K562 (cell line): Measurements from ENCODE around the gene ACRBP. TPM values are rescaled to one million over a fixed set of nuclear protein-coding genes. Genes with fewer than 3 reads are reported as not detected.

ENCODE experiments used
- ARID1B ChIP-seq: fragments of 450-650 bp; IDR thresholded peaks from 2 replicates; pipeline ENCODE4 v1.6.1; 2016; ENCODE audit warnings: antibody characterized with exemption, mild to moderate bottlenecking, inconsistent platforms
- BRCA1 ChIP-seq, 2 experiments: fragments of 450-650 bp in 1 of 2; sonication (generic) in 1 of 2; formaldehyde crosslinking in 1 of 2; IDR thresholded peaks; 2 replicates each; pipeline versions ENCODE4 v1.5.0 to v1.6.1; 2017 to 2020; ENCODE audit warnings: mild to moderate bottlenecking in 1 of 2, missing genetic modification reagents in 1 of 2
- CHD1 ChIP-seq: fragments of 200-600 bp; sonication (generic); IDR thresholded peaks from one replicate; pipeline ENCODE4 v1.6.1; 2012; ENCODE audit warnings: mild to moderate bottlenecking, moderate library complexity, low read length, inconsistent platforms
- DPF2 ChIP-seq: fragments of 450-650 bp; IDR thresholded peaks from 2 replicates; pipeline ENCODE4 v1.6.1; 2016
- ERF ChIP-seq: fragments of 450-650 bp; formaldehyde crosslinking; IDR thresholded peaks from 2 replicates; pipeline ENCODE4 v1.4.0; 2020; ENCODE audit warnings: mild to moderate bottlenecking, mixed read lengths
- ETV5 ChIP-seq: sonication (generic); formaldehyde crosslinking; IDR thresholded peaks from 2 replicates; pipeline ENCODE4 v1.4.0; 2020; ENCODE audit warnings: low read depth, mild to moderate bottlenecking, missing genetic modification reagents
- JUND ChIP-seq, 2 experiments: IDR thresholded peaks; 2 replicates in 1 of 2; 3 replicates in 1 of 2; pipeline ENCODE4 v1.6.1; 2011; ENCODE audit warnings: borderline replicate concordance in 2 of 2, low read depth in 2 of 2, low read length in 2 of 2, improper control_type of control experiment in 1 of 2, missing biosample characterization in 1 of 2, missing genetic modification characterization in 1 of 2, missing genetic modification reagents in 1 of 2
- LEF1 ChIP-seq: fragments of 450-650 bp; IDR thresholded peaks from 2 replicates; pipeline ENCODE4 v1.6.1; 2016; ENCODE audit warnings: mild to moderate bottlenecking
- MEIS2 ChIP-seq: fragments of 450-650 bp; IDR thresholded peaks from 2 replicates; pipeline ENCODE4 v1.6.1; 2014; ENCODE audit warnings: mild to moderate bottlenecking; ENCODE audit not compliant: partially characterized antibody
- POLR2A ChIP-seq: fragments of 450-650 bp; conservative IDR thresholded peaks from 2 replicates; pipeline ENCODE4 v1.6.1; 2016
- POLR2G ChIP-seq: fragments of 200-400 bp; formaldehyde crosslinking; IDR thresholded peaks from 2 replicates; pipeline ENCODE4 v1.6.1; 2017; ENCODE audit warnings: low read depth, mild to moderate bottlenecking, antibody characterized with exemption, low read length, moderate library complexity
- POLR2H ChIP-seq: IDR thresholded peaks from 2 replicates; pipeline ENCODE4 v1.6.1; 2016; ENCODE audit warnings: missing genetic modification characterization, low read depth, mild to moderate bottlenecking, control low read depth, missing compliant biosample characterization, moderate library complexity
- PYGO2 ChIP-seq: fragments of 450-650 bp; IDR thresholded peaks from 2 replicates; pipeline ENCODE4 v1.6.1; 2016; ENCODE audit warnings: mild to moderate bottlenecking, missing genetic modification characterization, moderate library complexity, missing compliant biosample characterization
- SETDB1 ChIP-seq: IDR thresholded peaks from one replicate; pipeline ENCODE4 v1.6.1; 2012; ENCODE audit warnings: low read length, control low read depth, inconsistent platforms
- SUPT5H ChIP-seq: fragments of 450-650 bp; IDR thresholded peaks from 2 replicates; pipeline ENCODE4 v1.6.1; 2016
- YBX1 ChIP-seq: fragments of 450-650 bp; IDR thresholded peaks from 2 replicates; pipeline ENCODE4 v1.7.1; 2016; ENCODE audit warnings: mild to moderate bottlenecking
- ZBTB17 ChIP-seq: fragments of 450-650 bp; formaldehyde crosslinking; IDR thresholded peaks from 2 replicates; pipeline ENCODE4 v1.4.0; 2020; ENCODE audit warnings: mild to moderate bottlenecking
- ZNF212 ChIP-seq: fragments of 450-650 bp; formaldehyde crosslinking; IDR thresholded peaks from 2 replicates; pipeline ENCODE4 v1.4.0; 2020; ENCODE audit warnings: mild to moderate bottlenecking
- ZNF507 ChIP-seq: conservative IDR thresholded peaks from 2 replicates; pipeline ENCODE4 v1.6.1; 2017; ENCODE audit warnings: missing genetic modification characterization, missing compliant biosample characterization
- polyA plus RNA-seq, 8 experiments: library from polyadenylated mRNA; depleted of rRNA in 4 of 8; stranded (reverse) in 5 of 8; unstranded in 3 of 8; fragments of >200 nt; fragmentation: Nextera tagmentation in 2 of 8; fragmentation: Illumina TruSeq in 1 of 8; extraction: Ambion mirVana in 2 of 8; extraction: Trizol in 1 of 8; gene quantifications; 2 replicates each; pipeline versions ENCODE4 v1.2.1 to v1.2.3, GENCODE V29; 2011 to 2014; ENCODE audit warnings: inconsistent platforms in 1 of 8, missing spikeins in 1 of 8
- total RNA-seq, 7 experiments: library from RNA; depleted of rRNA in 6 of 7; stranded (reverse); fragments of >200 nt in 6 of 7; fragmentation: Illumina TruSeq in 2 of 7; extraction: Trizol in 2 of 7; gene quantifications; 2 replicates each; pipeline versions ENCODE4 v1.2.1 to v1.2.3, GENCODE V29; 2011 to 2021; ENCODE audit warnings: low replicate concordance in 1 of 7
- TF ChIP-seq, protein P1 (sequence below): fragments of 450-650 bp; formaldehyde crosslinking; IDR thresholded peaks from 2 replicates; pipeline ENCODE4 v1.4.0; 2022; ENCODE audit warnings: mild to moderate bottlenecking, moderate library complexity
- TF ChIP-seq, protein P2 (sequence below): fragments of 250-450 bp; sonication (Bioruptor Pico); IDR thresholded peaks from 2 replicates; pipeline ENCODE4 v1.9.0; 2021; ENCODE audit warnings: mild to moderate bottlenecking, inconsistent platforms
- TF ChIP-seq, protein P3 (sequence below): fragments of 450-650 bp; formaldehyde crosslinking; IDR thresholded peaks from 2 replicates; pipeline ENCODE4 v1.4.0; 2020; ENCODE audit warnings: mild to moderate bottlenecking, moderate library complexity
- TF ChIP-seq, protein P4 (sequence below): fragments of 450-650 bp; formaldehyde crosslinking; IDR thresholded peaks from 2 replicates; pipeline ENCODE4 v1.4.0; 2022; ENCODE audit warnings: missing genetic modification characterization

Gene ACRBP
- total and polyA plus RNA-seq, 9 of the 15 experiments (the other 6 are each of a cell fraction or from before 2014, with no cell fraction given): 3.1 to 31.8 (median 8.4) TPM

DNA sequence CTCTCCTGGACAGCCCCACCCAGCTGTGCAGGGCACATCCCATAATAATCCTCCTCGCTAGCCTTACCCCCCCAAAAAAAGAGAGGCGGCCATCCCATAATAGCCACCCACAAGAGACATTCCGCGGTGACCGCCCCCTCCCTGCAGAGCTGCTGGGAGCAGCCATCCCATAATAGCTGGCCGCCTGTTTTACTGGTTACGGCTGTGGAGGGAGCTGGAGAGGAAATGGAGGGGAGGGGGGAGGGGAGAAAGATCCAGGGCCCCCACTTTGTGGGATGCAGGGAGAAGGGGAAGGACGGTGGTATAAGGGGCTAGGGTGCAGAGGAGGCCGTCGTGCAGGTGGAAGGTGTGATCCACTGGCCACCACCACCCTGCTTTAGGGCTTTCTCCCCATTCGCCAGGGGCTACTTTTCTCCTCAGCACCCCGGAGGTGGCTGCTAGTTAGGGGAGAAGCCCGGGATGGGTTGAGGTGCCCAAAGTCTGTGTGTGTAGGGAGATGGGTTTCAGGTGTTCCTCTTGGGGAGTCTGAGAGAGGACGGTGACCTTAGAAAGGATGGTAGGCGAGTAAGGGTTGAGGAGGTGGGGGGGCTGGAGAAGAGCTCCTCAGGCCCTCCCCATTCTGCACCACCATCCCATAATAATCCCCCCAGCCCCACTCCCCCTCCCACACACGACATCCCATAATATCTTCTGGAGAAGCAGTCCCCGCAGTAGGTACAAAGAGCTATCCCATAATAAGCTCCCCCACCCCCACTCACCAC, 34.0 kb downstream of the ACRBP start (continued):
- TF ChIP-seq BRCA1 (IDR thresholded peaks at IDR 0.05) (no peak), BRCA1 (CRISPR knock-in tag; IDR thresholded peaks at IDR 0.05) (no peak), ZNF212 (CRISPR knock-in tag) (no peak), DPF2 (peak; percentile 78), POLR2G (0 out of 2 replicates have a peak, but pooled peaks have one; percentile 42), SUPT5H (peak; percentile 65), LEF1 (peak; percentile 63), ZNF507 (tag) (no peak), POLR2A (peak; percentile 60), SETDB1 (no peak), ETV5 (no peak), ZBTB17 (CRISPR knock-in tag) (0 out of 2 replicates have a peak, but pooled peaks have one; percentile 25), YBX1 (no peak), ERF (CRISPR knock-in tag) (no peak), JUND (IDR thresholded peaks at IDR 0.05; ENCODE audit: borderline replicate concordance, low read depth, low read length) (peak; percentile 35; the same call in 1 of the 2 replicates), JUND (tag; IDR thresholded peaks at IDR 0.05; ENCODE audit: borderline replicate concordance, low read depth, low read length) (no peak), MEIS2 (no peak), ARID1B (peak; percentile 59), CHD1 (peak; percentile 63), PYGO2 (tag) (no peak), POLR2H (peak; percentile 48; the same call in 1 of the 2 replicates)
- TF ChIP-seq, protein P1, sequence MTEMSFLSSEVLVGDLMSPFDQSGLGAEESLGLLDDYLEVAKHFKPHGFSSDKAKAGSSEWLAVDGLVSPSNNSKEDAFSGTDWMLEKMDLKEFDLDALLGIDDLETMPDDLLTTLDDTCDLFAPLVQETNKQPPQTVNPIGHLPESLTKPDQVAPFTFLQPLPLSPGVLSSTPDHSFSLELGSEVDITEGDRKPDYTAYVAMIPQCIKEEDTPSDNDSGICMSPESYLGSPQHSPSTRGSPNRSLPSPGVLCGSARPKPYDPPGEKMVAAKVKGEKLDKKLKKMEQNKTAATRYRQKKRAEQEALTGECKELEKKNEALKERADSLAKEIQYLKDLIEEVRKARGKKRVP: 0 out of 2 replicates have a peak, but pooled peaks have one; percentile 24
- TF ChIP-seq, protein P2, sequence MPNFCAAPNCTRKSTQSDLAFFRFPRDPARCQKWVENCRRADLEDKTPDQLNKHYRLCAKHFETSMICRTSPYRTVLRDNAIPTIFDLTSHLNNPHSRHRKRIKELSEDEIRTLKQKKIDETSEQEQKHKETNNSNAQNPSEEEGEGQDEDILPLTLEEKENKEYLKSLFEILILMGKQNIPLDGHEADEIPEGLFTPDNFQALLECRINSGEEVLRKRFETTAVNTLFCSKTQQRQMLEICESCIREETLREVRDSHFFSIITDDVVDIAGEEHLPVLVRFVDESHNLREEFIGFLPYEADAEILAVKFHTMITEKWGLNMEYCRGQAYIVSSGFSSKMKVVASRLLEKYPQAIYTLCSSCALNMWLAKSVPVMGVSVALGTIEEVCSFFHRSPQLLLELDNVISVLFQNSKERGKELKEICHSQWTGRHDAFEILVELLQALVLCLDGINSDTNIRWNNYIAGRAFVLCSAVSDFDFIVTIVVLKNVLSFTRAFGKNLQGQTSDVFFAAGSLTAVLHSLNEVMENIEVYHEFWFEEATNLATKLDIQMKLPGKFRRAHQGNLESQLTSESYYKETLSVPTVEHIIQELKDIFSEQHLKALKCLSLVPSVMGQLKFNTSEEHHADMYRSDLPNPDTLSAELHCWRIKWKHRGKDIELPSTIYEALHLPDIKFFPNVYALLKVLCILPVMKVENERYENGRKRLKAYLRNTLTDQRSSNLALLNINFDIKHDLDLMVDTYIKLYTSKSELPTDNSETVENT (CRISPR knock-in tag): no peak
- TF ChIP-seq, protein P3, sequence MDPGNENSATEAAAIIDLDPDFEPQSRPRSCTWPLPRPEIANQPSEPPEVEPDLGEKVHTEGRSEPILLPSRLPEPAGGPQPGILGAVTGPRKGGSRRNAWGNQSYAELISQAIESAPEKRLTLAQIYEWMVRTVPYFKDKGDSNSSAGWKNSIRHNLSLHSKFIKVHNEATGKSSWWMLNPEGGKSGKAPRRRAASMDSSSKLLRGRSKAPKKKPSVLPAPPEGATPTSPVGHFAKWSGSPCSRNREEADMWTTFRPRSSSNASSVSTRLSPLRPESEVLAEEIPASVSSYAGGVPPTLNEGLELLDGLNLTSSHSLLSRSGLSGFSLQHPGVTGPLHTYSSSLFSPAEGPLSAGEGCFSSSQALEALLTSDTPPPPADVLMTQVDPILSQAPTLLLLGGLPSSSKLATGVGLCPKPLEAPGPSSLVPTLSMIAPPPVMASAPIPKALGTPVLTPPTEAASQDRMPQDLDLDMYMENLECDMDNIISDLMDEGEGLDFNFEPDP: no peak
- TF ChIP-seq, protein P4, sequence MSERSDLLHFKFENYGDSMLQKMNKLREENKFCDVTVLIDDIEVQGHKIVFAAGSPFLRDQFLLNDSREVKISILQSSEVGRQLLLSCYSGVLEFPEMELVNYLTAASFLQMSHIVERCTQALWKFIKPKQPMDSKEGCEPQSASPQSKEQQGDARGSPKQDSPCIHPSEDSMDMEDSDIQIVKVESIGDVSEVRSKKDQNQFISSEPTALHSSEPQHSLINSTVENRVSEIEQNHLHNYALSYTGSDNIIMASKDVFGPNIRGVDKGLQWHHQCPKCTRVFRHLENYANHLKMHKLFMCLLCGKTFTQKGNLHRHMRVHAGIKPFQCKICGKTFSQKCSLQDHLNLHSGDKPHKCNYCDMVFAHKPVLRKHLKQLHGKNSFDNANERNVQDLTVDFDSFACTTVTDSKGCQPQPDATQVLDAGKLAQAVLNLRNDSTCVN (CRISPR knock-in tag): 0 out of 2 replicates have a peak, but pooled peaks have one; percentile 14
